Loucy (cell line): Measurements from ENCODE around the gene PODXL.

Source experiments
- H2AFZ ChIP-seq: fragments of 200-600 bp; sonication (generic); 2 replicates; pipeline ENCODE4 v1.6.0; 2016; ENCODE audit warnings: antibody characterized with exemption, mild to moderate bottlenecking, low read length, moderate library complexity
- H3F3A ChIP-seq: fragments of 200-600 bp; 2 replicates; pipeline ENCODE4 v1.6.0; 2016; ENCODE audit warnings: antibody characterized with exemption, low read depth, mild to moderate bottlenecking
- H3K27me3 ChIP-seq: fragments of 200-600 bp; sonication (generic); 2 replicates; pipeline ENCODE4 v1.6.1; 2014; ENCODE audit warnings: low read length, mild to moderate bottlenecking; ENCODE audit not compliant: insufficient read depth, poor library complexity, severe bottlenecking
- H3K36me3 ChIP-seq: fragments of 200-600 bp; sonication (generic); 2 replicates; pipeline ENCODE4 v1.6.1; 2016; ENCODE audit warnings: low read length; ENCODE audit not compliant: insufficient read depth
- H3K4me1 ChIP-seq: fragments of 200-600 bp; sonication (generic); 2 replicates; pipeline ENCODE4 v1.5.1; 2014; ENCODE audit warnings: low read length, mild to moderate bottlenecking; ENCODE audit not compliant: insufficient read depth, poor library complexity, severe bottlenecking
- H3K4me2 ChIP-seq: fragments of 200-600 bp; sonication (generic); 2 replicates; pipeline ENCODE4 v1.6.0; 2014; ENCODE audit warnings: antibody characterized with exemption, low read length, low read depth, mild to moderate bottlenecking; ENCODE audit not compliant: poor library complexity, severe bottlenecking
- H3K4me3 ChIP-seq: fragments of 200-600 bp; sonication (generic); 2 replicates; pipeline ENCODE4 v1.5.1; 2014; ENCODE audit warnings: low read length, mild to moderate bottlenecking, mixed read lengths; ENCODE audit not compliant: poor library complexity, severe bottlenecking
- H3K79me2 ChIP-seq: fragments of 200-600 bp; sonication (generic); 2 replicates; pipeline ENCODE4 v1.6.1; 2014; ENCODE audit warnings: low read length; ENCODE audit not compliant: insufficient read depth
- H3K9ac ChIP-seq: fragments of 200-600 bp; sonication (generic); 2 replicates; pipeline ENCODE4 v1.6.0; 2014; ENCODE audit warnings: mild to moderate bottlenecking, low read depth, low read length, moderate library complexity; ENCODE audit not compliant: poor library complexity, severe bottlenecking
- H3K9me2 ChIP-seq: fragments of 200-600 bp; sonication (generic); replicated peaks from 2 replicates; pipeline ENCODE4 v1.6.1; 2016; ENCODE audit warnings: low read depth, low read length, mixed read lengths
- H3K9me3 ChIP-seq: fragments of 200-600 bp; sonication (generic); 2 replicates; pipeline ENCODE4 v1.6.1; 2014; ENCODE audit warnings: mild to moderate bottlenecking, antibody characterized with exemption, low read length, low read depth; ENCODE audit not compliant: insufficient read depth
- H4K20me1 ChIP-seq: fragments of 200-600 bp; sonication (generic); 2 replicates; pipeline ENCODE4 v1.6.0; 2014; ENCODE audit warnings: antibody characterized with exemption, low read length, mild to moderate bottlenecking; ENCODE audit not compliant: insufficient read depth, poor library complexity, severe bottlenecking
- CTCF ChIP-seq: fragments of 200-600 bp; sonication (generic); conservative IDR thresholded peaks from 2 replicates; pipeline ENCODE4 v1.5.1; 2014; ENCODE audit warnings: mild to moderate bottlenecking, antibody characterized with exemption, low read length
- EZH2phosphoT487 ChIP-seq: fragments of 200-600 bp; IDR thresholded peaks from 2 replicates; pipeline ENCODE4 v1.6.1; 2018; ENCODE audit warnings: antibody characterized with exemption, mild to moderate bottlenecking, moderate library complexity, borderline replicate concordance

Gene PODXL

DNA sequence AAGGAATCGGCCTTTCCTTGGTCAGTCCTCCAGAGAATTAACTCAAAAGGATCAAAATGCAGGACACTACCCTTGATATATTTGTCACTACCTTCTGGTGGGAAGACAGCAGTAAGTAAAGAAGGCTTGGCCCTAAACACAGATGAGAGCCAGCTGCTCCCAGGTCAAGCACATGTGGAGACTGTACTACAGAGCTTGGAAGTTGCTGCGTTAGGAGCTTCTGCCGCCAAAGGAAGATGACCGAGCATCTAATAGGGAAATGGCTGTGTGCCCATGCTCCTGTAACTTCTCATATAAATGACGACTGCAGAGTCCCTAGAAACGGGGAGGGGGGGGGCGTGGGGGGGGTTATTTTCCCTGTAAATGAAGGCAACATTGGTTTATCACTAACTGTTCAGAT is 59.0 kb downstream of the PODXL start:
- Histone ChIP-seq H4K20me1 (no peaks in the 10 kb centered on the region), H3K4me2 (no peak overlapping the region), H2AFZ (no peak overlapping the region), H3K27me3 (no peaks in the 10 kb centered on the region), H3K9me2 (no peaks in the 10 kb centered on the region), H3F3A (no peaks in the 10 kb centered on the region), H3K9ac (no peak overlapping the region), H3K9me3 (no peaks in the 10 kb centered on the region), H3K4me1 (peaks cover 21% of the 10 kb centered on the region), H3K79me2 (no peaks in the 10 kb centered on the region), H3K4me3 (no peak overlapping the region), H3K36me3 (peaks cover 3% of the 10 kb centered on the region; the same call in 1 of the 2 replicates)
- TF ChIP-seq EZH2phosphoT487: no peak
- no peak for TF ChIP-seq CTCF

DNA sequence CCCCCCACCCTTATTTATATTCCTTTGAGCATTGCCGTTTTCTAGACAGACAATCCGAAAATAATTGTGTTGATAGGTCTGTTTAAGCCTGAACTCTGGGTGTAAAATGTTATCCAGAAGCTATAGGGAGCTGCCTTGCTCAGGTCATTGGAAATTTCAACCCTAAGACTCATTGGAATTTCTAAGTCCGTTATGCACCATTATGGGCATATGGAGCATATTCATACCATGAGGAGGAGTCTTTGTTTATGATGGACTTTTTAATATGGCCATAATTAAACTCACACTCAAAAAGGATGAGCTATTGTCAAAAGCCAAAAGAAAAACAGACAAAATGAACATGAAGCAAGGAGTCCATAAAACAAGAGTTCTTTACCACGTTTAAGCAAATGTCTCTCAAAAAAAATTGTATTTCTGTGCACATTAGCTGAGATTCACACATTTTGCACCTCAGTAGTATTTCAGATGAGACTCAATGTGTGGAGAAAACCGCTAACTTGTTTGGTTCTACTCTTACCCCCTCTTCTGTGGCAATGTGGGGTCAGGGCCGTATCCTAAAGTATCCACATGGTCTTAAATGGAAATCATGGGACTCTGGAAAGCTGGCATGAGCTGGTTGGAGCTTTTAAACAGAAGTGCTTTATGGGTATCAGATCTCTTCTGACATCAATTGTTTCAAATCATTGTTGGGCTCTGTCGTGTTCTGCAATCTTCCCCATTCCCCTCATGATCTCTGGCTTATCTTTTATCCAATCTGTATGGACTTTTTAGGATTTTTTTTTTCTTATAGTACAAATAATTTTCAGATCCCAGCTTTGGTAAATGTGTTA is 60.5 kb downstream of the PODXL start:
- H2AFZ ChIP-seq: no peak overlapping the region
- no peaks in the 10 kb centered on the region for H3K79me2 ChIP-seq
- no peak overlapping the region for H3K9ac ChIP-seq
- no peak for TF ChIP-seq EZH2phosphoT487
- no peak for TF ChIP-seq CTCF
- H3K9me3 ChIP-seq: no peaks in the 10 kb centered on the region
- no peaks in the 10 kb centered on the region for H3K27me3 ChIP-seq
- H3K9me2 ChIP-seq: no peaks in the 10 kb centered on the region
- H3F3A ChIP-seq: no peaks in the 10 kb centered on the region
- peaks cover 3% of the 10 kb centered on the region; the same call in 1 of the 2 replicates for H3K36me3 ChIP-seq
- H3K4me3 ChIP-seq: no peak overlapping the region
- H4K20me1 ChIP-seq: no peaks in the 10 kb centered on the region
- H3K4me2 ChIP-seq: no peak overlapping the region
- H3K4me1 ChIP-seq: peaks cover 7% of the 10 kb centered on the region

GRCh38 chr7:131494182-131494581 is 62.2 kb downstream of the PODXL start:
- Histone ChIP-seq H3K9ac (no peak overlapping the region), H3K4me3 (no peak overlapping the region), H3K27me3 (no peaks in the 10 kb centered on the region), H3K4me2 (no peak overlapping the region), H3K9me2 (no peaks in the 10 kb centered on the region), H3K9me3 (no peaks in the 10 kb centered on the region), H3K36me3 (peaks cover 3% of the 10 kb centered on the region; the same call in 1 of the 2 replicates), H3K79me2 (no peaks in the 10 kb centered on the region), H3F3A (no peaks in the 10 kb centered on the region), H4K20me1 (no peaks in the 10 kb centered on the region), H2AFZ (no peak overlapping the region), H3K4me1 (no peaks in the 10 kb centered on the region)
- TF ChIP-seq CTCF (no peak), EZH2phosphoT487 (no peak)
